Activated naive CD8-positive, alpha-beta T cell treated with anti-CD3 and anti-CD28 coated beads, Interleukin-2, amount 10 ng/mL, durations not matched to agents 7 days and 5 days (primary cell): ENCODE results near the gene CEP295NL. TPM values are rescaled to one million over a fixed set of nuclear protein-coding genes. Genes with fewer than 3 reads are reported as not detected.

ENCODE experiments used
- ATAC-seq: fragments of 150-1000 bp; cut with Tn5 transposase; one replicate; pipeline ENCODE4 v1.10.0; 2021; ENCODE audit warnings: low read depth, moderate library complexity
- POLR2A ChIA-PET: fragments of 350-600 bp; sonication (Branson Sonifier 250); formaldehyde crosslinking; loops from one replicate; lab custom pipeline; 2021; ENCODE audit warnings: antibody characterized with exemption; lab: Charles Lee
- DNase-seq: peaks from one replicate; pipeline ENCODE4 v3.0.0; 2021
- H3K27ac Mint-ChIP-seq: one replicate; pipeline ENCODE4 v1.8.0; 2022; ENCODE audit warnings: mild to moderate bottlenecking, mixed read lengths
- H3K27me3 Mint-ChIP-seq: one replicate; pipeline ENCODE4 v1.8.0; 2022; ENCODE audit warnings: mild to moderate bottlenecking, moderate library complexity, mixed read lengths
- H3K36me3 Mint-ChIP-seq: one replicate; pipeline ENCODE4 v1.8.0; 2021; ENCODE audit warnings: mild to moderate bottlenecking, mixed read lengths
- H3K4me1 Mint-ChIP-seq: one replicate; pipeline ENCODE4 v1.8.0; 2021; ENCODE audit warnings: mixed read lengths
- H3K4me3 Mint-ChIP-seq: one replicate; pipeline ENCODE4 v1.8.0; 2022; ENCODE audit warnings: mild to moderate bottlenecking, moderate library complexity, mixed read lengths
- H3K9me3 Mint-ChIP-seq: one replicate; pipeline ENCODE4 v1.8.0; 2021; ENCODE audit warnings: mixed read lengths
- total RNA-seq, 2 experiments: library from RNA; stranded (reverse); gene quantifications; one replicate each; pipeline ENCODE4 v1.2.3, GENCODE V29; 2021

CEP295NL gene
- total RNA-seq, 2 experiments from 2014 or later, result 0.23 TPM; not detected in 1

GRCh38 chr17:78937561-78937960, 34.6 kb upstream of the CEP295NL start:
- H3K27ac Mint-ChIP-seq, result no peak overlapping the region
- ATAC-seq (no peak), DNase-seq (no peak)
- no peak overlapping the region for H3K4me3 Mint-ChIP-seq
- no peaks in the 10 kb centered on the region for H3K36me3 Mint-ChIP-seq
- POLR2A ChIA-PET, result no interaction called here
- H3K27me3 Mint-ChIP-seq, result peaks cover 1% of the 10 kb centered on the region
- H3K4me1 Mint-ChIP-seq, result peaks cover 2% of the 10 kb centered on the region
- no peaks in the 10 kb centered on the region for H3K9me3 Mint-ChIP-seq

GRCh38 chr17:78935419-78936323, 32.7 kb upstream of the CEP295NL start:
- H3K9me3 Mint-ChIP-seq, result no peaks in the 10 kb centered on the region
- no peak overlapping the region for H3K4me3 Mint-ChIP-seq
- DNase-seq, result no peak
- H3K27me3 Mint-ChIP-seq, result no peaks in the 10 kb centered on the region
- no peaks in the 10 kb centered on the region for H3K36me3 Mint-ChIP-seq
- H3K27ac Mint-ChIP-seq, result no peak overlapping the region
- no peak for ATAC-seq
- POLR2A ChIA-PET, result no interaction called here
- peaks cover 2% of the 10 kb centered on the region for H3K4me1 Mint-ChIP-seq

- POLR2A ChIA-PET, result no interaction called here
- no peak overlapping the region for H3K27ac Mint-ChIP-seq
- H3K36me3 Mint-ChIP-seq, result no peaks in the 10 kb centered on the region
- DNase-seq (no peak), ATAC-seq (no peak)
- no peak overlapping the region for H3K4me3 Mint-ChIP-seq
- peaks cover 2% of the 10 kb centered on the region for H3K4me1 Mint-ChIP-seq
- no peaks in the 10 kb centered on the region for H3K9me3 Mint-ChIP-seq
- H3K27me3 Mint-ChIP-seq, result no peaks in the 10 kb centered on the region
These were observed 31.8 kb upstream of the CEP295NL start for GRCh38 chr17:78934681-78935418.

GRCh38 chr17:78933959-78934568, 31.1 kb upstream of the CEP295NL start:
- no peak for DNase-seq
- no peak for ATAC-seq
- Mint-ChIP-seq H3K4me1 (peaks cover 2% of the 10 kb centered on the region), H3K27ac (no peak overlapping the region), H3K36me3 (no peaks in the 10 kb centered on the region), H3K27me3 (no peaks in the 10 kb centered on the region), H3K9me3 (no peaks in the 10 kb centered on the region), H3K4me3 (no peak overlapping the region)
- POLR2A ChIA-PET, result no interaction called here

GRCh38 chr17:78933025-78933958, 30.3 kb upstream of the CEP295NL start:
- H3K4me3 Mint-ChIP-seq, result peak overlapping the region; percentile 1
- H3K36me3 Mint-ChIP-seq, result no peaks in the 10 kb centered on the region
- DNase-seq (no peak), ATAC-seq (peak; percentile 85)
- no peaks in the 10 kb centered on the region for H3K9me3 Mint-ChIP-seq
- H3K27me3 Mint-ChIP-seq, result peaks cover 4% of the 10 kb centered on the region
- POLR2A ChIA-PET, result no interaction called here
- peak overlapping the region; percentile 66 for H3K27ac Mint-ChIP-seq
- peaks cover 3% of the 10 kb centered on the region for H3K4me1 Mint-ChIP-seq

GRCh38 chr17:78929908-78930775, 27.1 kb upstream of the CEP295NL start:
- no peak for ATAC-seq
- POLR2A ChIA-PET, result no interaction called here
- Mint-ChIP-seq H3K9me3 (no peaks in the 10 kb centered on the region), H3K4me3 (no peak overlapping the region), H3K36me3 (no peaks in the 10 kb centered on the region), H3K27me3 (peaks cover 12% of the 10 kb centered on the region), H3K27ac (no peak overlapping the region), H3K4me1 (peaks cover 3% of the 10 kb centered on the region)
- no peak for DNase-seq

GRCh38 chr17:78925662-78926555, 22.9 kb upstream of the CEP295NL start:
- Mint-ChIP-seq H3K9me3 (no peaks in the 10 kb centered on the region), H3K36me3 (no peaks in the 10 kb centered on the region), H3K4me1 (peaks cover 11% of the 10 kb centered on the region), H3K27ac (no peak overlapping the region), H3K4me3 (no peak overlapping the region), H3K27me3 (peaks cover 17% of the 10 kb centered on the region)
- DNase-seq, result no peak
- POLR2A ChIA-PET, result interaction anchor here (0.7 kb wide), 1 partner anchor 184 kb away, joined by 4 read pairs; no protein-coding TSS in a partner anchor
- no peak for ATAC-seq

- POLR2A ChIA-PET, result interaction anchor here (0.7 kb wide), 2 partner anchors 43 to 183 kb away, joined by 3 to 4 read pairs; no protein-coding TSS in a partner anchor
- no peak within 1 kb of the TSS for H3K27ac Mint-ChIP-seq
- peaks cover 17% of the 10 kb centered on the region for H3K27me3 Mint-ChIP-seq
- H3K4me3 Mint-ChIP-seq, result peak within 1 kb of the TSS; percentile 79
- peaks cover 11% of the 10 kb centered on the region for H3K4me1 Mint-ChIP-seq
- no peaks in the 10 kb centered on the region for H3K9me3 Mint-ChIP-seq
- DNase-seq (peak; percentile 73), ATAC-seq (peak; percentile 65)
- no peaks in the 10 kb centered on the region for H3K36me3 Mint-ChIP-seq
These were observed 22.2 kb upstream of the CEP295NL start, which contains the start of gene TIMP2 for GRCh38 chr17:78925234-78925633. TIMP2 (minus strand) TSS chr17:78925387; CDS start chr17:78925088, 299 bp downstream.

- Mint-ChIP-seq H3K27ac (no peak overlapping the region), H3K27me3 (peaks cover 18% of the 10 kb centered on the region), H3K36me3 (no peaks in the 10 kb centered on the region), H3K9me3 (no peaks in the 10 kb centered on the region), H3K4me3 (peak overlapping the region; percentile 79), H3K4me1 (peaks cover 11% of the 10 kb centered on the region)
- peak; percentile 6 for ATAC-seq
- POLR2A ChIA-PET, result interaction anchor here (0.7 kb wide), 1 partner anchor 42 kb away, joined by 3 read pairs; no protein-coding TSS in a partner anchor
- DNase-seq, result no peak
These were observed 21.6 kb upstream of the CEP295NL start for GRCh38 chr17:78924481-78925151.

- Mint-ChIP-seq H3K27ac (peak overlapping the region; percentile 82), H3K4me3 (peak overlapping the region; percentile 79), H3K4me1 (peaks cover 9% of the 10 kb centered on the region), H3K9me3 (no peaks in the 10 kb centered on the region), H3K27me3 (peaks cover 18% of the 10 kb centered on the region), H3K36me3 (no peaks in the 10 kb centered on the region)
- peak; percentile 73 for DNase-seq
- ATAC-seq, result peak; percentile 74
- POLR2A ChIA-PET, result interaction anchor here (1.2 kb wide), 1 partner anchor 35 kb away, joined by 3 read pairs; no protein-coding TSS in a partner anchor
These were observed 20.9 kb upstream of the CEP295NL start for GRCh38 chr17:78923660-78924453.
